ENCODE data around the gene ALCAM.
A peak's percentile ranks its signal among the peaks of the same experiment; 100 is the strongest.

Gene ALCAM

DNA sequence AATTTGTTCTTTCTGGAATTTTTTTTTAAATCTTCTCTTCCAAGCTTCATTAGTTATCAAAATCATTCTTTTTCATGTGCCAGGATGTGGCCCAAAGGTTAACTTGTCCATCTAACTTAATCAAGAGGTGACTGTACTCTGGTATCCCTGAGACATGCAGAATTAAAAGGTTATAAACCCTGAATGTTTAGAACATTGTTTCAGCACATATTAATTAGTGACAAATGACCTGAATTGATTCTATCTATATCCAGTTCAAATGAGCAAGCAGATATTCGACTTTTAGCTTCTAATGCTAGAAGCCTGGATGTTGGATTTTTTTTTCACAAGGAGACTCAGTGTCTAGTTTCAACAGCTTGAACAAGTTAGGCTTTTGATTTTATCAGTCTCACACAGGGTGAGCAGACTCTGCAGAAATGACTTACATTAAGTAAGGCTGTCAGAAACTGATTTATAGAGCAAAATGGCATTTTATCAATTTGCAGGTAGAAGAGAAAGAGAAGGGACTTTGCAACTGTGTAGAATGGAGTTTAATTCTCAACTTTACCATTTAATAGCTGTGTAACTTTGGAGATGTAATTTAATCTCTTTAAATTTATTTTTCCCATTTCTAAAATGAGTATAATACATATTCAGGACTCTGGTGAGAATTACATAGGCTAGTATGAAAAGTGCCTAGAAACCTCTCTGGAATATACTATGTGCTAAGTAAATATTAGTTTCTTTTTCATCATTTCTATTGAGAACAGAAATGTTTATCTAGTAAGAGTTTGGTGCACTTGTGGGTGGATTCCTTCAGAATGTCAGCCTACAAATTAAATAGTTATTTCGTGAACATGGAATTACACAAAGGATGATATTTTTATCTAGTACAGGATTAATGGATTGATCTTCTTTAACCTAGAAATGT lies 100.0 kb downstream of the ALCAM start:
- in situ Hi-C loops (cut with HindIII; ENCODE audit: low pct_ligation_motif_present, low sequenced_read_pairs) = no loop called here
- TF ChIP-seq, protein P1, sequence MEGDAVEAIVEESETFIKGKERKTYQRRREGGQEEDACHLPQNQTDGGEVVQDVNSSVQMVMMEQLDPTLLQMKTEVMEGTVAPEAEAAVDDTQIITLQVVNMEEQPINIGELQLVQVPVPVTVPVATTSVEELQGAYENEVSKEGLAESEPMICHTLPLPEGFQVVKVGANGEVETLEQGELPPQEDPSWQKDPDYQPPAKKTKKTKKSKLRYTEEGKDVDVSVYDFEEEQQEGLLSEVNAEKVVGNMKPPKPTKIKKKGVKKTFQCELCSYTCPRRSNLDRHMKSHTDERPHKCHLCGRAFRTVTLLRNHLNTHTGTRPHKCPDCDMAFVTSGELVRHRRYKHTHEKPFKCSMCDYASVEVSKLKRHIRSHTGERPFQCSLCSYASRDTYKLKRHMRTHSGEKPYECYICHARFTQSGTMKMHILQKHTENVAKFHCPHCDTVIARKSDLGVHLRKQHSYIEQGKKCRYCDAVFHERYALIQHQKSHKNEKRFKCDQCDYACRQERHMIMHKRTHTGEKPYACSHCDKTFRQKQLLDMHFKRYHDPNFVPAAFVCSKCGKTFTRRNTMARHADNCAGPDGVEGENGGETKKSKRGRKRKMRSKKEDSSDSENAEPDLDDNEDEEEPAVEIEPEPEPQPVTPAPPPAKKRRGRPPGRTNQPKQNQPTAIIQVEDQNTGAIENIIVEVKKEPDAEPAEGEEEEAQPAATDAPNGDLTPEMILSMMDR (IDR thresholded peaks at IDR 0.05; ENCODE audit: low read depth, low read length, missing control alignments) = no peak

GRCh38 chr3:105470851-105471250 lies 104.1 kb downstream of the ALCAM start:
- Histone ChIP-seq H3K27me3 (replicated peaks) (no peaks in the 10 kb centered on the region), H3K27ac (no peak overlapping the region), H3K4me3 (ENCODE audit: low read depth, low read length) (no peak overlapping the region), H3K36me3 (replicated peaks) (no peaks in the 10 kb centered on the region)
- TF ChIP-seq, protein P1 (IDR thresholded peaks at IDR 0.05; ENCODE audit: low read depth, low read length, missing control alignments) = no peak
- no peak for DNase-seq
- in situ Hi-C loops (cut with HindIII; ENCODE audit: low pct_ligation_motif_present, low sequenced_read_pairs) = no loop called here

More for the DNA sequence above, 100.0 kb downstream of the ALCAM start:
- Histone ChIP-seq H3K27ac (no peak overlapping the region), H3K27me3 (replicated peaks) (no peaks in the 10 kb centered on the region), H3K4me3 (ENCODE audit: low read depth, low read length) (no peak overlapping the region), H3K36me3 (replicated peaks) (no peaks in the 10 kb centered on the region)
- DNase-seq = no peak

DNA sequence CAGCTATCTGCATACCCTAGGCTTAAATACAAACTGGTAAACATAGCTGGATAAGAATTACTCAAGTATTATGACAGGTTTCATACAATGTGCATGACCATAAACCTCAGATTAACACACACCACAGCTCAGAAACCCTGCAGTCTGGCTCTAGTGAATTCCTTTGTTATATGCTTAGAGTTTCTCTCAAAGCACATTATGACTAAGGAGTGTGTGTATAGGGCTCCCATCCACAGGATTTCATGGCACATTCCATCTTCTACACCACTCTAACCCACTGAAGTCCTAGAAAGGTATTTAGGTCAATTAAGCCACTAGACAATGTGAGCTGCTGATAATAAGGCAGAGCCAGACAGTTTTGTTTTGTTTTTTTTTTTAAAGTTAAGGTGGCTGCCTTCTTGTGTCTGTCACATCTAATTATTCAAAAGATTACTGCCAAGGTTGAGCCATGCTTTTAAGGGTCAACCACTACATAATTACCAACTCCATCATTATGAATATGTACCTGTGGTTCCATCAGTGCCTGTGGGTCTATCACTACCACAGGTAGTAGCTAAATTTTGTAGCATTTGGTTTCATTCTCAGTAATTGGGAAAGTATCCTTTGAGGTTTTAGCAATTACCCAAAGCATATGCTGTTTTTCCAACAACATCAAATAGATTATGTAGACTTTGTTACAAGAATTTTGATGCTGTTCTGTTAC lies 107.0 kb downstream of the ALCAM start:
- DNase-seq = peak; percentile 88
- no peak overlapping the region for H3K4me3 ChIP-seq (ENCODE audit: low read depth, low read length)
- in situ Hi-C loops (cut with HindIII; ENCODE audit: low pct_ligation_motif_present, low sequenced_read_pairs) = no loop called here
- TF ChIP-seq, protein P1 (IDR thresholded peaks at IDR 0.05; ENCODE audit: low read depth, low read length, missing control alignments) = no peak
- H3K27ac ChIP-seq = peak overlapping the region; percentile 30
- no peaks in the 10 kb centered on the region for H3K36me3 ChIP-seq (replicated peaks)
- H3K27me3 ChIP-seq (replicated peaks) = no peaks in the 10 kb centered on the region

- Histone ChIP-seq H3K4me3 (ENCODE audit: low read depth, low read length) (no peak overlapping the region), H3K27ac (no peak overlapping the region), H3K36me3 (replicated peaks) (no peaks in the 10 kb centered on the region), H3K27me3 (replicated peaks) (no peaks in the 10 kb centered on the region)
- TF ChIP-seq, protein P1 (IDR thresholded peaks at IDR 0.05; ENCODE audit: low read depth, low read length, missing control alignments) = no peak
- in situ Hi-C loops (cut with HindIII; ENCODE audit: low pct_ligation_motif_present, low sequenced_read_pairs) = no loop called here
- DNase-seq = no peak
Measured at GRCh38 chr3:105480768-105481167, 114.1 kb downstream of the ALCAM start.

GRCh38 chr3:105483476-105483875 lies 116.8 kb downstream of the ALCAM start:
- Histone ChIP-seq H3K27me3 (replicated peaks) (no peaks in the 10 kb centered on the region), H3K27ac (no peak overlapping the region), H3K4me3 (ENCODE audit: low read depth, low read length) (no peak overlapping the region), H3K36me3 (replicated peaks) (no peaks in the 10 kb centered on the region)
- no peak for DNase-seq
- in situ Hi-C loops (cut with HindIII; ENCODE audit: low pct_ligation_motif_present, low sequenced_read_pairs) = no loop called here
- TF ChIP-seq, protein P1 (IDR thresholded peaks at IDR 0.05; ENCODE audit: low read depth, low read length, missing control alignments) = no peak
